SK-N-DZ (cell line): ENCODE measurements around the gene ADSS2.
"Not testable (repeated sequence)": the region's sequence is repeated elsewhere in the genome, so short reads cannot be mapped to it uniquely, and the experiment has no call there.

ENCODE experiments used
- DNase-seq: peaks from one replicate; pipeline ENCODE4 v3.0.0-alpha.2; 2015; ENCODE audit warnings: low spot score

The ADSS2 gene

DNA sequence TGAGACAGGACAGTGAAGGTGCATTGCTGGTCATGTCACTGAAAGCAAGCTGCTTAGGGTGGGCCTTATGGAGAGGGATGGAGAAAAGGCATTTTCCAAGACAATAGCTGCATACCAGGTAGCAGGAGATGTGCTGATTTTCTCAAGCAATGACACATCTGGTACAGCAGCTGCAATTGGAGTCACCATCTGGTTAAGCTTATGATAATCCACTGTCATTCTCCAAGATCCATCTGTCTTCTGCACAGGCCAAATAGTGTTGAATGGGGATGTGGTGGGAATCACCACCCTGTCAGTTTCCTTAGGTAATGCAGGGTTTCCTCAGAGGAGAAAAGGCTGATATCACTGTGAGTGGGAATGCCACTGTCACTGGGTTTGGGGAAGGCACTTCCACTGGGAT, 54.6 kb downstream of the ADSS2 start:
- DNase-seq, result no peak

DNA sequence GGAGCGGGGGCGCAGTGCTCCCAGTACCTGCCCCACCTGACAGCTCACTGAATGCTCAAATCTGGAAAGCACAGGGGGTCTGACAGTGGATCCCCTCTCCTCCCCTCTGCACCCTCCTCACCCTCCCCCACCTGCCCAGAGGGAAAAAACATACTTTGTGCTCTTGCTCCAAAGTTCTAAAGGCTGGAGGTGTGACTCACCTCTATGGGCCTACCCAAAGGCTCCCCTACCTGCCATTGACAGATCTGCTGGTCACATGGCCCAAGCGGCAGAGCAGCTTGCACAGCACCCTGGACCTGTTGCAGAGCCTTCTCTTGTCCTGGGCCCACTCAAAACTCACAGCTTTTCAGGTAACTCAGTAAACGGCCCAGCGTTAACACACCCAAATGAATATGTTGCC, 55.7 kb downstream of the ADSS2 start:
- no peak for DNase-seq

GRCh38 chr1:244394826-244395765, 56.6 kb downstream of the ADSS2 start:
- DNase-seq, result no peak

DNA sequence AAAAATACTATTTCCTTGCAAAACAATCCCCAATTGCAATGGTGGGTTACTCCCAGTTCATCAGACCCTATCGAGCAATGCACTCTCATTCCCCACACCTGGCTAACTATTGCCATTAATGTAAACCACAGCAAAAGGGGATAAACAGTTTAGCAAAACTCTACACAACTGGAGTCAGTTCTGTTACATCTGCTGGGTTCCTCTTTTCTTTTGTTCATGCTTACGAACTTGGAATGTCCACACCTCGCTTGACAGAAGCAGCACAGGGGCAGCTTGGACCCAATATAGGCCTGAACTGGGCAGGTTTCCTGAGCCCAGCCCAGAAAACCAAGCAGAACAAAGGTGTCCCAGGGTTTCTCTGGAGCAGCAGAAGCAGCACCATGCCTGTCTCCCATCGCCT, 57.4 kb downstream of the ADSS2 start:
- DNase-seq, result no peak

- DNase-seq, result no peak
Observed at GRCh38 chr1:244393604-244394176, 58.0 kb downstream of the ADSS2 start.

DNA sequence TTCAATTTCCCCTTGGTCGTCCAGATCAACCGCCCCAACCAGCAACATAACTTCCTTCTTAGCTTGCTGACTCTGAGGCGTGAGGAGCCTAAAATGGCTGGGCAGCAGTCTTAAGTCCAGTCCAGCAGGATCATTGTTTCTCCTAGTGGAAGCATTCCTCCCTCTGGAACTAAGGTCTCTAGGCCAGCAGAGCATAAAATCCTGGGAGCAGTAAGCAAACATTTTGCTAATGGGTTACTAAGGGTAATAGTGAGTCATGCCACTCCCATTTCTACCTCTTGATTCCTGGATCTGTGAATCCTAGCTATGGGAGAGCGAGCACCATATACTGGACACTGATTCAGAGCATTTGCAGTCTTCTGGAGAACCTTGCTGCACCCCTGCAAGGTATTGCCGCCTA, 59.9 kb downstream of the ADSS2 start:
- DNase-seq, result no peak

DNA sequence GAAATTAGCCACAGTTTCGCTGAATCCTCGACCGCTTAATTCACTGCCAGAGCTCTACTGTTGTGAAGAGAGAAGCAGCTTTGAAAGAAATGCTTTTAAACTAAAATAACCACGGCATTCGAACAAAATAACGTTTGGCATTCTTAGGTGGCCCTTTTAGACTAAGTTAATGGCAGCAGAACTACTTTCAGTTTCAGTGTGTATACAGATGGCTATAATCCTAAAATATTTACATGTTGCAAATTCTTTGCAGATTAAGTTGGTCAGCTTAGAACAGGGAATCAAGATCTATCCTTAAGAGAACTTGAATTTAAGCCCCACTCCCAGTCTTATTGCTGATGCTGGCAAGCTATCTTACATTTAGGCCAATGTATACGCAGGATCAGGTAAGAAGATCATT, 62.7 kb downstream of the ADSS2 start:
- DNase-seq, result no peak

DNA sequence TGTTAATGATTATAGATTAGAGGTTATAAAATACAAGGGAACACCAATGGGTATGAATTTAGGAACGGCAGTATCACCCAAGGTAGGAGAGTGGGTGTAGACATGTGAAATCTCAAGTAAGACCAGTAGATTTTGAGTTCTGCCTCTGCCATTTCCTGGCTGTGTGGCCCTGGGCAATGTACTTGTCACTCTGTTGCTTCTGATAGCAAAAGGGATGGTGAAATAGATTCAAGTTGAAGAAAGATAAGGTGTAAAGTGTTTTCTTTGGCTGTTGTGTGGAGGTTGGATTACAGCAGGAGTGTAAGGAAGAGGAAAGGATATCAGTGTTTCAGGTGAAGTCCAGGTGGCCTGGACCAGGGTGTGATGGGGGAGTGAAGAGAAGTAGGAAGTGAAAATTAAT, 64.3 kb downstream of the ADSS2 start:
- no peak for DNase-seq

DNA sequence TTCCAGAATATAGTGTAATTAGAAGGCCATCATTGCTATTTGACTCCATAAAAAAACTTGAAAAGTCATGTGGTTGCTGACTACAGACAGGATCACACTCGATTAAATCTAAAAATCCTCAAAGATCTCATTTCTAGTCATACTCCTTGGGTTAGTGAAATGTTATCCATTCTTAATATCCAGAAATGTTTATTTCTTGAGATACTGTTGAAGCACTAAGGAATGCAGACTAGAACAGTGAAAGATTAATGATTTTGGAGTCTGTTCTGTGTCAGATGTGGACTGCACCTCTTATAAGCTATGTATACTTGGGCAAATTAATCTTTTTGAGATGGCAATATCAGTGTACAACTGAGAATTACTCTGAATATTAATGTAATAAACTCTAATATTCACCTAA, 65.1 kb downstream of the ADSS2 start:
- no peak for DNase-seq

DNA sequence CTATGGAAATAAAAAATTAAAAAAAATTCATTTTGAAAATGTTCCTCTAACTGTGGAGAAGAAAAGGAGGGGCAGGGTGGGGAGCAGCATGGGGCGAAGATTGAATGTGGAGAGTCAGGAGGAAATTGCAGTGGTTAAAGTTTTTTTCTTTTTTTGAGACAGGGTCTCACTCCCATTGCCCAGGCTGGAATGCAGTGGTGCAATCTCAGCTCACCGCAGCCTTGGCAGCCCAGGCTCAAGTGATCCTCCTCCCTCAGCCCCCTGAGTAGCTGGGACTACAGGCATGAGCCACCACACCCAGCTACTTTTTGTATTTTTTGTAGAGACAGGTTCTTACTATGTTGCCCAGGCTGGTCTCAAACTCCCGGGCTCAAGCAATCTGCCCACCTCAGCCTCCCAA, 67.6 kb downstream of the ADSS2 start:
- DNase-seq, result no peak

- DNase-seq, result no peak
Observed at GRCh38 chr1:244383278-244383884, 68.3 kb downstream of the ADSS2 start.

DNA sequence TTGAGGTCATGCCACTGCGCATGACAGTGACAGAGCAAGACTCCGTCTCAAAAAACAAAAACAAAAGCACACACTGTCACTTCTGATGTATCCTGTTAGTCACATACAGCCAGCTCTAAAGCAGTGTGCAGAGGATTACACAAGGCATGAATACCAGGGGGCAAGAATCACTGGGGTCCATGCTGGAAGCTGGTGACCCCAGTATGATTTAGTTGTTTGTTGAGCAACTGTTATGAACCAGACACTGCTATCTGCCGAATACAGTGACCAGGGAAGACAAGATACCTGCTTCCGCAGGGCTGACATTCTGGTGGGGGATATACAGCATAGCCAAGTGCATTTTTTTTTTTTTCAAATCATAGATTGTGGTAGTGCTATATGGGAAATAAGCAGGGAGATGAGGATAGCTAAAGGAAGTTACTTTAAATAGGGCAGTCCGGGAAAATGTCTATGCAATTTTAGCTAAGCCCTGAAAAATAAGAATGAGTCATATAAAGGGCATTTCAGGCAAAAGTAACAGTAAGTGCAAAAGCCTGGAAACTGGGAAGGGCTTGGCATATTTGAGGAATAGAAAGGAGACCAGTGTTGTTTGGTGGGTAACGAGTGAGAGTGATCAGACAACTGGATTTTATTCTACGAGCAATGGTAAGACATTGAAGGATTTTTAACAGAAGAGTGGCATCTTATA, 69.7 kb downstream of the ADSS2 start:
- no peak for DNase-seq

GRCh38 chr1:244376126-244376525, 75.6 kb downstream of the ADSS2 start:
- DNase-seq, result no peak

DNA sequence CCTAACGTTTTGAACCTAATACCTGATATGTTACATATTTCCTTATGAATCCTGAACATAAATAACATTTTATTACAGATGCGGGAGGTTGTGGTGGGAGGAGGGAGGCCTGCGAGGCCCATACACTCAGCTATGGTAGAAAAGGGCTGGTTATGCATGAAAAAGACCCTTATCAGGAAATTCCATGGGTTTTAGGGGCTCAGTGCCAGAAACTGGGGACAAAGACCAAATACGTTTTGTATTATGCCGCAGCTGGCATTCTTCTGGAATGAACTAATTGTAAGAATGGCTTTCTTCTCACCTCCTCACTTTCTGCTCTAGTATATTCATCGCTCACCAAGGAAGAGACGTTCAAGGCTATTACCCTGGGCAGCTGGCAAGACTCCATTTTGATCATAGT, 76.7 kb downstream of the ADSS2 start:
- no peak for DNase-seq

- DNase-seq, result not testable (repeated sequence)
Observed at GRCh38 chr1:244374484-244374883, 77.2 kb downstream of the ADSS2 start.

GRCh38 chr1:244371242-244372141, 80.2 kb downstream of the ADSS2 start:
- no peak for DNase-seq

DNA sequence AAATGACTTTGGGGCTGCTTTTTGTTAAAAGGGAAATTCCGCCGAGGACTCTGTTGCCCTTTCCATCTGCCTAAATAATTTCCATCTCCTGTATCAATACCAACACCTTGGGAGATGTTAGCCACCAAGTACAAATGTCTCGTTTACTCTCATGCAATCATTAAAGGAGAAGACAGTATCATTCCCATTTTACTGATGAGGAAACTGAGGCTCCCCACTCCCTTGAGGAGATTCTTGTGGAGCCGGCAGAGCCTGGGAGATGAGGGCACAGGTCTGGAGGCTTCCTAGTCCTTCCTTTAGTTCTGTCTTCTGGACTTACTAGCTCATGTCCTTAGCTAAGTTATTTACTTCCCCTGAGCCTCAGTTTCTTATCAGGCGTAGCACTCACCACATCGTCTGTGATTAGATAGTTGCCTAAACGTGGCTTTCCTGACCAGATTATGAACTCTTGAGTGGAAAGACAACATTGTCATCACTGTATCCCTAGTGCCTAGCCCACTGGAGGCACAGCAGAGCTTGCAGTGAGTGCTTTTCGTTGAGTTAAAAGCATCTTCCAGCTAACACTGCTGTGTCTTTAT, 81.6 kb downstream of the ADSS2 start:
- DNase-seq, result no peak

DNA sequence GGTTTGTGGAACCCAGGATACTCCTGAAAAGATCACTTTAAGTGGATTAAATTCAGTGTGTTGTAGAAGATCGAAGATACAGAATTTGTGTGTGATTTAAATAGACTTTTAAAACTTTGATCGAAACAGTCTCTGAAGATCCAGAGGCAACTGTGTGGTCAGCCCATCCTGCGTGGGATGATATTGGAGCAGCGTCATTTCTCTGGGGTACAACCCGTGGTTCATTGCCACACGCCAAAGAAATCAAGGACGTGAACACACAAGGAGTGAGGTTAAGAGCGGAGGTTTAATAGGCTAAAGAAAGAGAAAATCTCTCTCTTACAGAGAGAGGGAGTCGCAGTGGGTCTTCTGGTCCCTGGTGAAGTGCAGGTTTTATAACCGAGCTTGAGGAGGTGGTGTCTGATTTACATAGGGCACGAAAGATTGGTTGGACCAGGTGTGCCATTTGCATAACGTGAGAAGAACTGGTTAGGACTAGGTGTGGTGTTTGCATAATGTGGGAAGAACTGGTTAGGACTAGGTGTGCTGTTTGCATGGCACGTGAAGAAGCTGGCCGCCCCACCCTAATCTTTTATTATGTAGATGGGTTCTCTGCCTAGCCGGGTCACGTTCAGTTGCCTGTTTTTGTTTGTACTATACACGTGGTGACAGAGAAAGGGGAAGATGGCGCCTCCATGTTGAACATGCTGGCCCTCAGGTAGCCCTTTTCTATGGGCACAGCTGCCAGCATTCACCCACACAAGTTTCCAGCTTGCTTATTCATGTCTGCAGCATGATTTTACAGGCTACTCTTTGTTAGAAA, 82.3 kb downstream of the ADSS2 start:
- no peak for DNase-seq

DNA sequence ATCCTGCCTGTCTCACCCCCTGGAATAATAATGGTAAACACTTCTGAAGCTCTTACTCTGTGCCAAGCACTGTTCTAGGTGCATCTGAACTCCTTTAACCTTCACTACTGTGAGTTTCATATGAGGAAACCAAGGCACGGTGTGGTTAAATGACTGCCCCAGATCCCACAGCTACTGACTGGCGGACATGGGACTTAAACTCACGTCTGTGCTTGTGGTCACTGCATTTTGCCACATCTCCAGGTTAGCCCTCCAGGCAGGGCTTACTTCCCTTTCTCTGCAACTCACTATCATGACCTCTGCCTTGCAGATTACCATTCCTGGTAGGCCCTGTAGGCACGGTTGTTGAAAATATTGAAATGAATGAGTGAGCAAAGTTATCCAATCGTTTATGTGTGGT, 83.4 kb downstream of the ADSS2 start:
- DNase-seq, result no peak
